Dermis blood vessel endothelial cell (primary cell): ENCODE results near the gene SIAE. TPM values are rescaled to one million over a fixed set of nuclear protein-coding genes. Genes with fewer than 3 reads are reported as not detected.

ENCODE experiments used
- total RNA-seq: library from RNA; depleted of rRNA; stranded (reverse); fragments of >200 nt; gene quantifications from 2 replicates; pipeline ENCODE4 v1.2.3, GENCODE V29; 2014

The SIAE gene
- total RNA-seq, 1 donor from 2014 or later = 20.8 TPM

Other genes with a start within 250 kb of the SIAE start
- not detected in 2 replicates for gene OR8B4, start 248.9 kb downstream of the SIAE start, total RNA-seq
- gene OR8B8, start 228.0 kb downstream of the SIAE start, total RNA-seq = not detected in 2 replicates
- not detected in 2 replicates for gene OR8B12, start 130.1 kb downstream of the SIAE start, total RNA-seq
- not detected in 2 replicates for gene OR8A1, start 103.7 kb downstream of the SIAE start, total RNA-seq
- gene PANX3, start 62.3 kb downstream of the SIAE start, total RNA-seq = not detected in 2 replicates
- gene TBRG1, start 50.9 kb downstream of the SIAE start, total RNA-seq = 17.5 and 18.4 TPM in 2 replicates
- gene SPA17, start 165 bp upstream of the SIAE start, total RNA-seq = 5.8 and 6.9 TPM in 2 replicates
- gene NRGN, start 66.2 kb upstream of the SIAE start, total RNA-seq = 0.51 and 1.3 TPM in 2 replicates
- gene VSIG2, start 78.5 kb upstream of the SIAE start, total RNA-seq = 0.23 and 0.51 TPM in 2 replicates
- 84.4 and 95.4 TPM in 2 replicates for gene ESAM, start 88.6 kb upstream of the SIAE start, total RNA-seq
- gene MSANTD2, start 126.7 kb upstream of the SIAE start, total RNA-seq = 7.8 and 11.9 TPM in 2 replicates
- gene ROBO3, start 191.7 kb upstream of the SIAE start, total RNA-seq = 8.8 and 17.2 TPM in 2 replicates
- 521 and 692 TPM in 2 replicates for gene ROBO4, start 224.1 kb upstream of the SIAE start, total RNA-seq
- not detected in 2 replicates for gene HEPN1, start 245.5 kb upstream of the SIAE start, total RNA-seq